GM23338 (cell line): ENCODE data around the gene CNDP2. TPM values are rescaled to one million over a fixed set of nuclear protein-coding genes. Genes with fewer than 3 reads are reported as not detected.

Experiments
- ATAC-seq: fragments of 200-7000 bp; cut with Tn5 transposase; 3 replicates; pipeline ENCODE4 v1.9.1; 2020
- DNase-seq: peaks from one replicate; pipeline ENCODE4 v3.0.0-alpha.2; 2015; ENCODE audit warnings: low spot score
- H2AFZ ChIP-seq: fragments of 200-600 bp; sonication (generic); 2 replicates; pipeline ENCODE4 v1.8.0; 2016; ENCODE audit warnings: antibody characterized with exemption, mild to moderate bottlenecking, moderate library complexity
- H3F3A ChIP-seq: fragments of 200-600 bp; sonication (generic); replicated peaks from 2 replicates; pipeline ENCODE4 v1.8.0; 2017; ENCODE audit warnings: antibody characterized with exemption, mixed run types, low read depth
- H3K27ac ChIP-seq: fragments of 200-600 bp; sonication (generic); 2 replicates; pipeline ENCODE4 v1.6.1; 2016; ENCODE audit warnings: low read depth
- H3K27me3 ChIP-seq: fragments of 200-600 bp; sonication (generic); 2 replicates; pipeline ENCODE4 v1.8.0; 2016; ENCODE audit warnings: mild to moderate bottlenecking, mixed run types, moderate library complexity; ENCODE audit not compliant: insufficient read depth
- H3K36me3 ChIP-seq: fragments of 200-600 bp; sonication (generic); 2 replicates; pipeline ENCODE4 v1.8.0; 2016; ENCODE audit warnings: mild to moderate bottlenecking; ENCODE audit not compliant: insufficient read depth
- H3K4me1 ChIP-seq: fragments of 200-600 bp; sonication (generic); 2 replicates; pipeline ENCODE4 v1.8.0; 2016; ENCODE audit warnings: mild to moderate bottlenecking, moderate library complexity; ENCODE audit not compliant: insufficient read depth
- H3K4me2 ChIP-seq: fragments of 200-600 bp; sonication (generic); 2 replicates; pipeline ENCODE4 v1.7.1; 2017; ENCODE audit warnings: mixed run types
- H3K4me3 ChIP-seq: fragments of 200-600 bp; sonication (generic); 2 replicates; pipeline ENCODE4 v1.6.1; 2016; ENCODE audit warnings: mixed run types
- H3K79me2 ChIP-seq: fragments of 200-600 bp; sonication (generic); replicated peaks from 2 replicates; pipeline ENCODE4 v1.8.0; 2017; ENCODE audit warnings: mild to moderate bottlenecking; ENCODE audit not compliant: insufficient read depth
- H3K9me2 ChIP-seq: fragments of 200-600 bp; sonication (generic); 2 replicates; pipeline ENCODE4 v1.8.0; 2017; ENCODE audit not compliant: insufficient read depth
- H4K20me1 ChIP-seq: fragments of 200-600 bp; sonication (generic); replicated peaks from 2 replicates; pipeline ENCODE4 v1.8.0; 2017; ENCODE audit warnings: mild to moderate bottlenecking; ENCODE audit not compliant: insufficient read depth
- H3K27ac Mint-ChIP-seq: 2 replicates; pipeline ENCODE4 v1.8.0; 2020; ENCODE audit warnings: inconsistent platforms, mild to moderate bottlenecking, moderate library complexity, mixed read lengths
- H3K27me3 Mint-ChIP-seq: 3 replicates; pipeline ENCODE4 v1.8.0; 2022; ENCODE audit warnings: low read depth, mild to moderate bottlenecking, moderate library complexity, mixed read lengths, inconsistent platforms; ENCODE audit not compliant: insufficient read depth, poor library complexity
- H3K36me3 Mint-ChIP-seq: 3 replicates; pipeline ENCODE4 v1.8.0; 2021; ENCODE audit warnings: low read depth, mild to moderate bottlenecking, inconsistent platforms, moderate library complexity, mixed read lengths
- H3K4me1 Mint-ChIP-seq: 3 replicates; pipeline ENCODE4 v1.8.0; 2020; ENCODE audit warnings: mild to moderate bottlenecking, inconsistent platforms, mixed read lengths
- H3K4me3 Mint-ChIP-seq: 3 replicates; pipeline ENCODE4 v1.8.0; 2021; ENCODE audit warnings: moderate library complexity, mild to moderate bottlenecking, inconsistent platforms, mixed read lengths
- H3K9me3 Mint-ChIP-seq: 3 replicates; pipeline ENCODE4 v1.8.0; 2020; ENCODE audit warnings: moderate library complexity, mild to moderate bottlenecking, inconsistent platforms, mixed read lengths
- CREB1 ChIP-seq: fragments of 250-450 bp; sonication (Bioruptor Pico); IDR thresholded peaks from 2 replicates; pipeline ENCODE4 v1.5.0; 2020; ENCODE audit warnings: low read depth, mild to moderate bottlenecking, moderate library complexity
- EZH2 ChIP-seq: fragments of 200-600 bp; sonication (generic); IDR thresholded peaks from one replicate; pipeline ENCODE4 v1.8.0; 2017; ENCODE audit warnings: antibody characterized with exemption, mild to moderate bottlenecking, low read depth; ENCODE audit not compliant: unreplicated experiment
- EZH2phosphoT487 ChIP-seq: fragments of 200-600 bp; sonication (generic); IDR thresholded peaks from one replicate; pipeline ENCODE4 v1.8.1; 2018; ENCODE audit warnings: antibody characterized with exemption; ENCODE audit not compliant: unreplicated experiment
- JUNB ChIP-seq: IDR thresholded peaks from one replicate; pipeline ENCODE4 v1.6.1; 2016; ENCODE audit warnings: antibody characterized with exemption; ENCODE audit not compliant: unreplicated experiment
- NANOG ChIP-seq: IDR thresholded peaks from 2 replicates; pipeline ENCODE4 v1.6.1; 2016; ENCODE audit warnings: antibody characterized with exemption, borderline replicate concordance
- POLR2AphosphoS5 ChIP-seq: IDR thresholded peaks from 2 replicates; pipeline ENCODE4 v1.6.1; 2016; ENCODE audit warnings: antibody characterized with exemption, low read depth
- STAT1 ChIP-seq: IDR thresholded peaks from one replicate; pipeline ENCODE4 v1.6.1; 2016; ENCODE audit warnings: antibody characterized with exemption; ENCODE audit not compliant: unreplicated experiment
- ZNF114 ChIP-seq: fragments of 250-450 bp; sonication (Bioruptor Pico); IDR thresholded peaks from 2 replicates; pipeline ENCODE4 v1.5.0; 2020; ENCODE audit warnings: mild to moderate bottlenecking, moderate library complexity
- ZNF331 ChIP-seq: fragments of 250-450 bp; sonication (Bioruptor Pico); IDR thresholded peaks from 2 replicates; pipeline ENCODE4 v1.5.0; 2020; ENCODE audit warnings: low read depth, mild to moderate bottlenecking, moderate library complexity
- ZNF462 ChIP-seq: fragments of 250-450 bp; sonication (Bioruptor Pico); IDR thresholded peaks from 2 replicates; pipeline ENCODE4 v1.5.0; 2020; ENCODE audit warnings: mild to moderate bottlenecking, moderate library complexity
- polyA plus RNA-seq: library from polyadenylated mRNA; unstranded; fragments of >200 nt; fragmentation: Nextera tagmentation; extraction: Ambion mirVana; gene quantifications from 2 replicates; pipeline ENCODE4 v1.2.1, GENCODE V29; 2016
- total RNA-seq: library from RNA; depleted of rRNA; stranded (reverse); fragments of >200 nt; shearing (Covaris generic); gene quantifications from 2 replicates; pipeline ENCODE4 v1.2.3, GENCODE V29; 2014
- TF ChIP-seq, protein P1 (sequence below), 2 experiments: fragments of 200-600 bp in 1 of 2; sonication (generic) in 1 of 2; conservative IDR thresholded peaks; 2 replicates each; pipeline versions ENCODE4 v1.5.1 to v1.6.1; 2016 to 2017; ENCODE audit warnings: antibody characterized with exemption in 2 of 2, low read depth in 2 of 2, mild to moderate bottlenecking in 2 of 2, moderate library complexity in 1 of 2
- TF ChIP-seq, protein P2 (sequence below): IDR thresholded peaks from one replicate; pipeline ENCODE4 v1.6.1; 2018; ENCODE audit warnings: antibody characterized with exemption; ENCODE audit not compliant: unreplicated experiment
- TF ChIP-seq, protein P3 (sequence below): IDR thresholded peaks from 2 replicates; pipeline ENCODE4 v1.6.1; 2016; ENCODE audit warnings: antibody characterized with exemption

CNDP2 gene
- total and polyA plus RNA-seq, 2 experiments from 2014 or later = 116 to 175 TPM

DNA sequence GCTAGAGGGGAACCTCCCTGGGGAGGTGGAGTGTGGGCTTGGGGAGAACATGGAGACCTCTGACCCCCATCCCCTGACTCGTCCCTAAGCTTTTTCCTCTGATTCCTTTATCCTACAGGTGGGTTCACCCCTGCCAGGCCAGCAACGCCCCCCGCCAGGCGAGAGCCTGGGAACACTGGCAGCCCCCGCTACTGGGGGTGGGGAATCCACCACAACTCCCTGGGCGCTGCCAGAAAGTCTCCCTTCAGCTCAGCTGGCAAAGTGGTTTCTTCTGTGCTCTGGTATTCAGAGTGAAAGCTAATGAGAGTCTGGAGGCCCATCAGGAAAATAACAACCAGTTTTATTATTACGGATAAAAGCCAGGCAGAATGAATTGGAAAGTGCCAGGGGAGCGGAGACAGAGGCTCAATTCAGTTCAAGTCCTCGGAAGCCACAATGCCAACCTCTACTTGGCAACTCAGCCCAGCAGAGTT lies 41.8 kb upstream of the CNDP2 start:
- Mint-ChIP-seq H3K27ac (no peak overlapping the region), H3K36me3 (no peaks in the 10 kb centered on the region), H3K4me1 (peaks cover 13% of the 10 kb centered on the region), H3K9me3 (no peaks in the 10 kb centered on the region), H3K27me3 (peaks cover 41% of the 10 kb centered on the region), H3K4me3 (no peak overlapping the region; the same call in 2 of the 3 replicates)
- TF ChIP-seq EZH2phosphoT487 (no peak), ZNF462 (no peak), POLR2AphosphoS5 (no peak), ZNF114 (no peak), ZNF331 (CRISPR knock-in tag) (no peak), EZH2 (no peak), STAT1 (no peak), NANOG (no peak), CREB1 (CRISPR knock-in tag) (no peak), JUNB (no peak)
- TF ChIP-seq, protein P1, sequence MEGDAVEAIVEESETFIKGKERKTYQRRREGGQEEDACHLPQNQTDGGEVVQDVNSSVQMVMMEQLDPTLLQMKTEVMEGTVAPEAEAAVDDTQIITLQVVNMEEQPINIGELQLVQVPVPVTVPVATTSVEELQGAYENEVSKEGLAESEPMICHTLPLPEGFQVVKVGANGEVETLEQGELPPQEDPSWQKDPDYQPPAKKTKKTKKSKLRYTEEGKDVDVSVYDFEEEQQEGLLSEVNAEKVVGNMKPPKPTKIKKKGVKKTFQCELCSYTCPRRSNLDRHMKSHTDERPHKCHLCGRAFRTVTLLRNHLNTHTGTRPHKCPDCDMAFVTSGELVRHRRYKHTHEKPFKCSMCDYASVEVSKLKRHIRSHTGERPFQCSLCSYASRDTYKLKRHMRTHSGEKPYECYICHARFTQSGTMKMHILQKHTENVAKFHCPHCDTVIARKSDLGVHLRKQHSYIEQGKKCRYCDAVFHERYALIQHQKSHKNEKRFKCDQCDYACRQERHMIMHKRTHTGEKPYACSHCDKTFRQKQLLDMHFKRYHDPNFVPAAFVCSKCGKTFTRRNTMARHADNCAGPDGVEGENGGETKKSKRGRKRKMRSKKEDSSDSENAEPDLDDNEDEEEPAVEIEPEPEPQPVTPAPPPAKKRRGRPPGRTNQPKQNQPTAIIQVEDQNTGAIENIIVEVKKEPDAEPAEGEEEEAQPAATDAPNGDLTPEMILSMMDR (conservative IDR thresholded peaks at IDR 0.05; ENCODE audit: low read depth in 2 of 2) = no peak
- TF ChIP-seq, protein P2, sequence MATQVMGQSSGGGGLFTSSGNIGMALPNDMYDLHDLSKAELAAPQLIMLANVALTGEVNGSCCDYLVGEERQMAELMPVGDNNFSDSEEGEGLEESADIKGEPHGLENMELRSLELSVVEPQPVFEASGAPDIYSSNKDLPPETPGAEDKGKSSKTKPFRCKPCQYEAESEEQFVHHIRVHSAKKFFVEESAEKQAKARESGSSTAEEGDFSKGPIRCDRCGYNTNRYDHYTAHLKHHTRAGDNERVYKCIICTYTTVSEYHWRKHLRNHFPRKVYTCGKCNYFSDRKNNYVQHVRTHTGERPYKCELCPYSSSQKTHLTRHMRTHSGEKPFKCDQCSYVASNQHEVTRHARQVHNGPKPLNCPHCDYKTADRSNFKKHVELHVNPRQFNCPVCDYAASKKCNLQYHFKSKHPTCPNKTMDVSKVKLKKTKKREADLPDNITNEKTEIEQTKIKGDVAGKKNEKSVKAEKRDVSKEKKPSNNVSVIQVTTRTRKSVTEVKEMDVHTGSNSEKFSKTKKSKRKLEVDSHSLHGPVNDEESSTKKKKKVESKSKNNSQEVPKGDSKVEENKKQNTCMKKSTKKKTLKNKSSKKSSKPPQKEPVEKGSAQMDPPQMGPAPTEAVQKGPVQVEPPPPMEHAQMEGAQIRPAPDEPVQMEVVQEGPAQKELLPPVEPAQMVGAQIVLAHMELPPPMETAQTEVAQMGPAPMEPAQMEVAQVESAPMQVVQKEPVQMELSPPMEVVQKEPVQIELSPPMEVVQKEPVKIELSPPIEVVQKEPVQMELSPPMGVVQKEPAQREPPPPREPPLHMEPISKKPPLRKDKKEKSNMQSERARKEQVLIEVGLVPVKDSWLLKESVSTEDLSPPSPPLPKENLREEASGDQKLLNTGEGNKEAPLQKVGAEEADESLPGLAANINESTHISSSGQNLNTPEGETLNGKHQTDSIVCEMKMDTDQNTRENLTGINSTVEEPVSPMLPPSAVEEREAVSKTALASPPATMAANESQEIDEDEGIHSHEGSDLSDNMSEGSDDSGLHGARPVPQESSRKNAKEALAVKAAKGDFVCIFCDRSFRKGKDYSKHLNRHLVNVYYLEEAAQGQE = no peak
- TF ChIP-seq, protein P3, sequence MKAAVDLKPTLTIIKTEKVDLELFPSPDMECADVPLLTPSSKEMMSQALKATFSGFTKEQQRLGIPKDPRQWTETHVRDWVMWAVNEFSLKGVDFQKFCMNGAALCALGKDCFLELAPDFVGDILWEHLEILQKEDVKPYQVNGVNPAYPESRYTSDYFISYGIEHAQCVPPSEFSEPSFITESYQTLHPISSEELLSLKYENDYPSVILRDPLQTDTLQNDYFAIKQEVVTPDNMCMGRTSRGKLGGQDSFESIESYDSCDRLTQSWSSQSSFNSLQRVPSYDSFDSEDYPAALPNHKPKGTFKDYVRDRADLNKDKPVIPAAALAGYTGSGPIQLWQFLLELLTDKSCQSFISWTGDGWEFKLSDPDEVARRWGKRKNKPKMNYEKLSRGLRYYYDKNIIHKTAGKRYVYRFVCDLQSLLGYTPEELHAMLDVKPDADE = no peak
- no peaks in the 10 kb centered on the region for H4K20me1 ChIP-seq
- peaks cover 55% of the 10 kb centered on the region for H3K27me3 ChIP-seq
- H3K36me3 ChIP-seq = no peaks in the 10 kb centered on the region
- ATAC-seq = no peak
- no peak overlapping the region for H3K27ac ChIP-seq
- no peaks in the 10 kb centered on the region for H3K79me2 ChIP-seq
- no peak overlapping the region for H3K4me3 ChIP-seq
- H3F3A ChIP-seq = no peaks in the 10 kb centered on the region
- H2AFZ ChIP-seq = no peak overlapping the region
- no peak overlapping the region for H3K4me2 ChIP-seq
- H3K4me1 ChIP-seq = peaks cover 5% of the 10 kb centered on the region
- H3K9me2 ChIP-seq = no peaks in the 10 kb centered on the region
- DNase-seq = no peak
